ENCODE results near the gene CHST9.

CHST9 gene

GRCh38 chr18:26925313-26925712 is 259.8 kb downstream of the CHST9 start:
- no peak for DNase-seq

DNA sequence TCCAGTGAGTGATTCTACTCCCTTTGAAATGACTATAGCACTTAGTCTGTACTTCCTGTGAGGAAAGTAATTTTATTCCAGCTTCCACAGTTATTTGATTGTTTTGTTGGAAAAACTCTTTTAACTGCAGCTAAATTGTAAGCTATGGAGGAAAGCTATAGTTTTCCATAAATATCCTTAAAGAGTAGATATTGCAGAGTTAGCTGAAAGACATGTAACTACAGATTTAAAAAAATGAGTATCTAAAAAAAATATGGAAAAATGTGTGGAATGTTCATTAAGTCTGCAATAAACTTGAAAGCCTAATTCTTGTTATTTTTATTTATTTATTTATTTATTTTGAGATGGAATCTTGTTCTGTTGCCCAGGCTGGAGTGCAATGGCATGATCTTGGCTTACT is 262.8 kb downstream of the CHST9 start:
- DNase-seq = no peak

- DNase-seq = no peak
These were observed 264.5 kb downstream of the CHST9 start for GRCh38 chr18:26920644-26921043.

DNA sequence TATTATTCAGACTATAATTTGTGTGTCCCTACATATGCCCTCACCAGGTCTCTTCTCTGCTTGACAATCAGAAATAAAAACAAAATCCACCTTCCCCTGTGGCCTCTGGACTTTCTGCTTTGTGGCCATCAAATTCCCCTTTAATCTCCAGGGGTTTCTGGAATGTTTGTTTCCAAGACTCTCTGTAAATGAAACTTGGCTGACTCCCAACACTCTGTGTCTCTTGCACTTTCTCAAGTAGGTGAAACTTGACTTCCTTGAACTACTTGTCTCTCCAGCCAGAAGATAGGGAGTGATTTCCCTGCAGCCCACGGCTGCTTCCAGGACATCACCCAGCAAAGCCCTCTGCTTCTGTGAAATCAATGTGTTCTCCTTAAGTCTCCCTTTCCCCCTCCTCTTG is 265.5 kb downstream of the CHST9 start:
- DNase-seq = no peak

- DNase-seq = no peak
These were observed 265.9 kb downstream of the CHST9 start for GRCh38 chr18:26919201-26919600.

- DNase-seq = no peak
These were observed 273.3 kb downstream of the CHST9 start for GRCh38 chr18:26911840-26912239.

GRCh38 chr18:26909599-26910290 is 275.4 kb downstream of the CHST9 start:
- DNase-seq = no peak

DNA sequence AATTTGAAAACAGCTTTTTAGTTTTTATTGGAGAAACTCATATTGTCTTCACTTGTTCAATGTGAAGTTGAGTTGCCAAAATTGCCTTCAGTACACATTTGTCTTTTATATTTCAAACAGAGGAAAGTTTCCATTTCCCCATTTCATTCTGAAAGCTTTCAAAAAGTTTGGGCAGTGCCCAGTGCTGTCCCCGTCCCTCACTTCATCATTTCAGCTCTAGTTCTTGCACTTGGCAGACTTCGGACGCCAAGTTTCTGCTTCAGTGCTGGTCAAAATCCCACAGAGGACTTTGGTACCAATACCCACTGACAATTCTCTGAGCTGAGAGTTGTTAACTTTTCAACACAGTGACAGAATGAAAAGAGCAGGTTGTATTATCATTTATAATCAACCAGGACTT is 276.2 kb downstream of the CHST9 start:
- no peak for DNase-seq

DNA sequence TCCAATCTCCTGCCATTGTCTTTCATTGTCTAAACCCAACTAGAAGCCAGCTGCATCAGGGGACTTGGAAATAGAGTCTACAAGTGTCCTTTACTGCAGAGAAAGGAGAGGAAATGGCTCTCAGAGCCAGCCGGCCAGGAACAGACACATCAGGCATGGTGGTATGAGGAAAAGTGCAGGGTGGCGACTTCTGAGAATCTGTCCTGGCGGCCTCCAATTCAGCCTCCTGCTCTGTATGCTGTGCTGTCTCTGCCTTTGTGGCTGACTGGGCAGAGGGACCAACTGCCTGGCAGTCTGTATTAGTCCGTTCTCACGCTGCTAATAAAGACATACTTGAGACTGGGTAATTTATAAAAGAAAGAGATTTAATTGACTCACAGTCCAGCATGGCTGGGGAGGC is 282.8 kb downstream of the CHST9 start:
- DNase-seq = no peak

DNA sequence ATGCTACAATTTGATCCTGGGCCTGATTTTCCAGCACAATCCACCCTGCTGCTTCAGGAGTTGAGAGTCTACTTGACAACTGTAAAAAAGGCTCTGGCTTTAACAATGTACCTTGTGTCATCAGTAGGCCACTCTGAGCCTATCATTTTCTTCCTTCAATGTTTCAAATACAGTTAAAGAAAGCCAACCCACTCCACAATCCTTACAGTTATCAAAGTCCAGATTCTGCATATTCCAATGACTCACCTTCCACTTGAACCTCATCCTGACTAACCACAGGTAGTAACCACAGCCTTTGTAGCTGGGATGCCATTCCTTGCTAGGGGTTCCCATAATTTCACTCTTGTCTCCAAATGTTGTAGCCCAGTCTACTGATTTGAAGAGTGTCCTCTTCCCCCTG is 284.1 kb downstream of the CHST9 start:
- DNase-seq = no peak

GRCh38 chr18:26894426-26894825 is 290.7 kb downstream of the CHST9 start:
- no peak for DNase-seq

DNA sequence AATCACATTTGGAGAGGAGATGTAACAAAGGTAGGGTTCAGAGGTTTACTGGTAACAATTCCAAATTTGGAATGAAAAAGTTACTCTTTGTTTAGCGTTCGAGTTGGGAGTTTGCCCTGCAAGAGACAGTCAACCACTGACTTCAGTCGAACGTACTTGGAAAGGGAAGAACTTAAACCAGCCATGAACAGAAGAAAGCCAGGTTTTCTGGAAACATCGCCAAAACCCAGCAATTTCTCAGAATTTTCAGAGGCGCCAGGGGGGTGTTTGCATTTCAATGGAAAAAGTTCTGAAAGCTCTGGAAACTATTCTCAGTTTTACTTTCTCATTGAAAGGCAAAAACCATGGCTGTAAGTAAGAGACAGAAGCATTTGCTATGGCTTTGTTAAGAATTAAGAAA is 291.1 kb downstream of the CHST9 start:
- no peak for DNase-seq

DNA sequence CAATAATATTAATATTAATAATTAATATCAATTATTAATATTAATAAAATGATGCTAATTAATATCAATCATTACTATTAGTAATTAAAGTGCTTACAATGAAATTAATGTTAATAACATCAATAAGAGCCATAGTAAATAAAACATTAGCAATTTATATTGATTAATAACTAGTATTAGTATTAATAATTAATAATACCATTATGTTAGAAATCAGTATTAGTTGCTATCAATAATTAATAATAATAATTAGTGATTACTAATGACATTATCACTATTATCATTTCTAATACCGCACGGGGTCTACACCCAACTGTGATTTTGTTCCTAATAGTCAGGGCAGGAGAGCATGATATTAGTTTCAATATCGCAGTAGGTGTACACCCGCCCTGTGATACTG is 296.8 kb downstream of the CHST9 start:
- DNase-seq = no peak

DNA sequence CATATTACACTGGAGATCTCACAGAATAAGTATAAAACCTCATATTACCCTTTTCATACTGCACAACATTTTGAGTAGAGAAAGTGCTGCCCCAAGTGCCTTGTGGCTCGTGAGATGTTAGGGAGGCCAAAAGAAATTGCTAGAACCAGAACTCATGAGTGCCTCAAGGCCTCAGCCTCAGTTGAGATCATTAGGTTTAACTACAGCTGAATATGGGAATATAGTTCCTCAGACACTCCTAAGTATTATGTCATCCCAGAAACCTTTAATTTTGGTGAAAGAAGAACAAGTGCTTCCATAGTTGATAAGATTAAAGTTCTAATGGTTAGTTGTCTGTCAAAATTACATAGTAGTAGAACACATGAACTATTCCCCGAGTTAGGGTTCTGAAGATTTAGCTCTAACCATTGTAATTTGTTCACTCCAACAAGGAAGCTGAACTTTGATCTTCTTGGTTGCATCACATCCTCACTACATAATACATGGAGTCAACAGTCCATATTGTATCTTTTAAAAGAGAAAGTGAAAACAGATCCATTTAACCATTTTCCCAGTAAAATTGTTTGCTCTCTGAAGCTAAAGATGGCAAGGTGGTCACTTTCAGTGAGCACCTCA is 310.0 kb downstream of the CHST9 start:
- no peak for DNase-seq

DNA sequence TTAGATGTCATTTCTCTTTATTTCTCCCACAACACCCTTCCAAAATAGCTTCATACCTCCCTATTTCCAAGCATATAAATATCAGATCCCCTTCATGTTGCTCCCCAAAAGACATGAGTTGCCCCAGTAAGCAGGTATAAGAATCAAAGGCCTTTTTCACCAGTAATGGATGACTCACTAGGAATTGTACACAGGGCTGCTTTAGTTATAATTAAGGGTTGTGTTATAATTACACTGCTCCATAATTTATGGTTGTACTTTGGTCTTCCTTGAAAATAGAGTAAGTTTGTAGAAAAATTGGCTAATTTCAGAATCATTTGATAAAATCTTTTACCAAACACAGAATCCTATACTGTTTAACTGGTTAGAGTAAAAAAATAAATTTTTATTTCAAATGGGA is 310.8 kb downstream of the CHST9 start:
- no peak for DNase-seq

DNA sequence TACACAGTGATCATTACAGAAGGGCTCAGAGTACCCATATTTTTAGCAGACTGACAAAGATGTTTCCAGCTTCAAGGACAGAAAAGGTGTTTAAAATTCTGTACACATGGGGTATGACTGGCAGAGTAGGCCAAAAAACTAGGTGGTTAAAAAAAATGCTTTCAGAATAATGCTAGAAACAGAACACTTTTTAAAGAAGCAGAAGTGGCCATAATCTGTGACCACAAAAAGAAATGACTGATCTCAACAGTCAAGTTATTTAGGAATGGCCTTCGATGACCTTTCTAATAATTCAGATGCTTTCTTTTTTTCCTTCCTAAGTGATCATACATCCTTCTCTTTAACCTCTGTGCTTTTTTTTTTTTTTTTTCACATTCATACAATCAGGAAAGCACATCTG is 315.5 kb downstream of the CHST9 start:
- no peak for DNase-seq

- DNase-seq = no peak
These were observed 316.0 kb downstream of the CHST9 start for GRCh38 chr18:26868968-26869586.

DNA sequence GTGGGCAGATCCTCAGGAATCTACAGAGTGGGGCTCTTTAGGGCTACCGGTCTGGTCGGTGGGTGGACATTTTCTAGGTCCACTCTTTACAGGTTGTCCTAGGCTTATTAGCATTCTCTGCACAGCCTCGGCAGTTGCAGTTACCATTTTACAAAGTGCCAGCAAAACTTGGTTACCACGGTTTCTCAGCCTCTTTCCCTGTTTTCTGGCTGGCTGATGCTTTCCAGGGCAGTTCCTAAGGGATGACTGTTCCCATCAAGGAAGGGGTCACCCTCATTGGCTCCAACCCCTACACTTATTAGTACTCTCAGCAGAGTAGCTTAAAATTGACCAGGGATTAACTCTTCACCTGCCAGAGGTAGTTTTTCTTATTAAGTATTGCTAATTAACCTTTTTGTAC is 317.6 kb downstream of the CHST9 start:
- no peak for DNase-seq

DNA sequence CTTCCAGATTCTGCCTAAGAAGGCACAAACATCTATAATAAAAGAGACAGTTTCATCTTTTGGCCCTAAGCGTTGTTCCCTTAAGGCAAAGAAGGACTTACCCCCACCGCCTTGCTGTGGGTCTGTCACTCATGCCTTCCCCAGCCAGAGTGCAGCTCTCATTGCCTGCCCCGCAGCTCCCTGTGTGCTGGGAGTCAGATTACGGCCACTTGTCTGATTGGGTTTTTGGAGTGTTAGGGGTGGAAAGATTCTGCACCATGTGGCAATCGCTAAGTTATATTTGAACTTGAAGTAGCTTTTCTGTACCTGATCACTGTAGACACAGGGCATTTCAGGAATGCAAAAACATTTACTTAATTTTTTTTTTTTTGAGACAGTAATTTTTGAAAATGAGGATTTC is 319.6 kb downstream of the CHST9 start, which contains the start of gene AQP4:
AQP4 (minus strand) TSS at position 151 of the 400 bp plus-strand sequence; CDS start at position 133, 18 bp downstream.
- DNase-seq = no peak

DNA sequence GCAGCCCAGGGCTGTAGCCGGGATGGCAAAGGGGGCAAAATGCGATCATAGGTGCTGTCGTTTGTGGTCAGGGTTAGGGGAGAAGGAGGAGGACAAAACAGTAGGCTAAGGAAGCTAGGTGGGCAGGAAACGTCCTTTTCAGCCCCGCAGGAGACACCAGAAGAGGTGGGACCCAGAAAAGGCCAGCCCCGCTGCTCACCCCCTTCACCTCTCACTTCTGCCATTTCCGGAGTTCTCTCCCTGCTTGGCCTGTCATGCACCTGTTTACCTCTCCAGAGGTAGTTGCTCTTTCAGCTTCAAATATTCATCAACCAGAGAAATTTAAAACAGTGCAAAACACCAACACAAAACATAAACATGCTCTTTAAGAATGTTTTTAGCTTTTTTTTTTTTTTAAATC is 320.4 kb downstream of the CHST9 start:
- no peak for DNase-seq

DNA sequence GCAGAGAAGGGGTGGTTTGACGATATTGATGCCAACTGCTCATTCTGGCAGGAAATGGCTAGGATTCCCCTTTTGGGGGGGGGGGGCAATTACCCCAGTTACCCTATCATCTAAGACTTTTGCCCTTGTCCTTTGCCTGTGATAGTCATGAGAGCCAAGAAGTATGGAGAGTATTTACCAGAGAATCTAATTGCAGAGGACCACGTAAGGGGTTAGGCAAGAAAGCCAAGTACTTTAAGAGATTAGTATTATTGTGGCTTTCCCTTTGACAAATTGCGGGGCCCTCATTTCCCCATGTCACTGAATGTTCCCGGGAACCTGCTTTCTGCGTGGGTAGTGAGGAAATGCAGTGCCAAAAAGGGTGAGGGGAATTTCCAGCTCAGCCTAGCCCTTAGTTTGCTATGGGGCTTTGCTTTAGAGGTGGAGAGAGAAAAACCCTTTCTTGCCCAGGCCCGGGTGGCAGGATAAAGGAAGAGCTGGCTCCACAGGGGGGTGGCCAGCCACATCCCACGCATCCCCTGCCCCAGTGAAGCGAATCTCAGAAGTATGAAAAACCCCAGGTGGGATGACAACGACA is 321.1 kb downstream of the CHST9 start:
- no peak for DNase-seq

DNA sequence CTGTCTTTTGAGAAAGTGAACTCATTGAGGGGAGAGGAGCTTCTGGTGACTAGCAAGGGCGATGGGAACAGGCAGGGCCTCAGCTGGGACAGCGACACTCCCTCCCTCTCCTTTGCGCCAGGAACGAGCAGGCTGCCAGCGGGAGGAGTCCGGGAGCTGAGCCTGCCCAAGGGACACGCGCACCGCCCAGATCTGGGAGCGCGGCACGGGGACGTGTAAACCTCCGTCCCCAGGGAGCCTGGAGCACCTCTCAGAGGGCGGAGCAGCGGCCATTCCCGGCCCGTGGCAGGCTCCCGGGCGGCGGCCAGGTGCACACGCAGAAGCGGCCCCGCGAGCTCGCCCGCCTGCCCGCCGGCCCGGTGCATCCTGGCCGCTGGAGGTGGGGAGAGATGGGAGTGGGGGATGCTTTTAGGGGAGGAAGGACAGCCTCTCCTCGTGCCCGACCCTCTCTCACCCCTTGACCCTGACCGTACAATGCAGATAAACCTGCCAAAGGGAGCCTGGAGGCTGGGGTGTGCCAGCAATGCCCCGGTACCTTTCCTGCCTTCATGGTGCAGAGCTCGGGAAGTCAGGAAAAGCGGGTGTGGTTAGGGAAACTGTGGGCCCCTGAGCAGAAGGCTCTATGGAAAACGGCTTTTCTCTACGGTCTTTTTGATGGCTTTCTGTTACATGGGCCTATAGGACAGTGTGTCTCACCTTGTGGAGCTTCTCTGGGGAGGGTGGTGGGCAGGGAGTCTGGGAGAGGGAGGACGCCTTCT is 321.8 kb downstream of the CHST9 start:
- no peak for DNase-seq

GRCh38 chr18:26862084-26862483 is 323.0 kb downstream of the CHST9 start:
- no peak for DNase-seq
